Keratinocyte (primary cell): Measurements from ENCODE around the gene MAPK1IP1L. TPM values are rescaled to one million over a fixed set of nuclear protein-coding genes. Genes with fewer than 3 reads are reported as not detected.

Experiments used
- DNase-seq: peaks from one replicate; pipeline ENCODE4 v3.0.0-alpha.2; 2011; ENCODE audit warnings: low read depth, missing footprints, low spot score
- FAIRE-seq: peaks from 2 replicates; lab custom pipeline; 2011; peaks lifted over from hg19 to GRCh38; lab: Jason Lieb, UNC
- H2AFZ ChIP-seq: 2 replicates; pipeline ENCODE4 v1.6.0; 2012; ENCODE audit warnings: low read length, control low read depth, inconsistent platforms; ENCODE audit not compliant: control insufficient read depth
- H3K27ac ChIP-seq: 2 replicates; pipeline ENCODE4 v1.5.1; 2011; ENCODE audit warnings: low read length; ENCODE audit not compliant: control insufficient read depth, insufficient read depth
- H3K27me3 ChIP-seq: 3 replicates; pipeline ENCODE4 v1.6.0; 2011; ENCODE audit warnings: low read length; ENCODE audit not compliant: control insufficient read depth, insufficient read depth; ENCODE audit errors: extremely low read depth
- H3K36me3 ChIP-seq, 2 experiments: 2 replicates in 1 of 2; 3 replicates in 1 of 2; pipeline ENCODE4 v1.5.1; 2011; ENCODE audit warnings: low read length in 2 of 2, mild to moderate bottlenecking in 1 of 2; ENCODE audit not compliant: control insufficient read depth in 2 of 2, insufficient read depth in 2 of 2; ENCODE audit errors: extremely low read depth in 1 of 2
- H3K4me1 ChIP-seq: 3 replicates; pipeline ENCODE4 v1.5.1; 2011; ENCODE audit warnings: low read length; ENCODE audit not compliant: control insufficient read depth, insufficient read depth; ENCODE audit errors: extremely low read depth
- H3K4me2 ChIP-seq: 3 replicates; pipeline ENCODE4 v1.6.0; 2011; ENCODE audit warnings: low read depth, low read length; ENCODE audit not compliant: control insufficient read depth, insufficient read depth; ENCODE audit errors: extremely low read depth
- H3K4me3 ChIP-seq, 3 experiments: fragments of 200-600 bp in 1 of 3; sonication (generic) in 1 of 3; 2 replicates in 2 of 3; 3 replicates in 1 of 3; pipeline ENCODE4 v1.5.1; 2011 to 2016; ENCODE audit warnings: low read length in 3 of 3, mild to moderate bottlenecking in 3 of 3, control low read depth in 2 of 3, inconsistent platforms in 1 of 3, low read depth in 1 of 3, mixed read lengths in 1 of 3, mixed run types in 1 of 3, moderate library complexity in 1 of 3; ENCODE audit not compliant: control insufficient read depth in 2 of 3, insufficient read depth in 2 of 3; ENCODE audit errors: extremely low read depth in 1 of 3
- H3K79me2 ChIP-seq: 2 replicates; pipeline ENCODE4 v1.6.0; 2012; ENCODE audit warnings: low read length; ENCODE audit not compliant: control insufficient read depth, insufficient read depth
- H3K9ac ChIP-seq: 3 replicates; pipeline ENCODE4 v1.6.0; 2011; ENCODE audit warnings: low read length; ENCODE audit not compliant: control insufficient read depth, insufficient read depth; ENCODE audit errors: extremely low read depth
- H3K9me1 ChIP-seq: 3 replicates; pipeline ENCODE4 v1.6.0; 2011; ENCODE audit warnings: low read length; ENCODE audit not compliant: control insufficient read depth, insufficient read depth; ENCODE audit errors: extremely low read depth
- H3K9me3 ChIP-seq: 2 replicates; pipeline ENCODE4 v1.5.1; 2012; ENCODE audit warnings: low read depth, low read length; ENCODE audit not compliant: control insufficient read depth
- H4K20me1 ChIP-seq: 3 replicates; pipeline ENCODE4 v1.6.0; 2011; ENCODE audit warnings: low read length; ENCODE audit not compliant: control insufficient read depth, insufficient read depth; ENCODE audit errors: extremely low read depth
- EZH2 ChIP-seq: IDR thresholded peaks from one replicate; pipeline ENCODE4 v1.6.1; 2012; ENCODE audit warnings: inconsistent platforms, mild to moderate bottlenecking, low read length, moderate library complexity
- dilution Hi-C: fragments of 300-500 bp; cut with MboI; formaldehyde crosslinking; loops from one replicate; pipeline ENCODE4 v1.7.0; 2020; ENCODE audit warnings: low sequenced_read_pairs; ENCODE audit not compliant: extremely low pct_ligation_motif_present
- polyA plus RNA-seq, 5 experiments: library from polyadenylated mRNA; depleted of rRNA in 3 of 5; stranded (reverse) in 3 of 5; stranded (forward) in 1 of 5; unstranded in 1 of 5; fragments of >200 nt; gene quantifications; 1 replicate in 1 of 5; 2 replicates in 3 of 5; 3 replicates in 1 of 5; pipeline versions ENCODE4 v1.2.1 to v1.2.3, GENCODE V29; 2011 to 2012; ENCODE audit warnings: missing spikeins in 2 of 5, low read depth in 1 of 5, low replicate concordance in 1 of 5
- TF ChIP-seq, protein P1 (sequence below), 3 experiments: IDR thresholded peaks in 1 of 3; conservative IDR thresholded peaks in 1 of 3; optimal IDR thresholded peaks in 1 of 3; 2 replicates in 2 of 3; 3 replicates in 1 of 3; pipeline versions ENCODE3 to v1.5.1; 2011; ENCODE audit warnings: low read length in 3 of 3, mild to moderate bottlenecking in 3 of 3, moderate library complexity in 2 of 3, control low read depth in 1 of 3, inconsistent platforms in 1 of 3; ENCODE audit not compliant: insufficient read depth in 2 of 3; ENCODE audit errors: extremely low read depth in 1 of 3

MAPK1IP1L gene
- polyA plus RNA-seq, 1 donor (not counting 4 experiments of a cell fraction or from before 2014, with no cell fraction given) = 48.5 TPM

DNA sequence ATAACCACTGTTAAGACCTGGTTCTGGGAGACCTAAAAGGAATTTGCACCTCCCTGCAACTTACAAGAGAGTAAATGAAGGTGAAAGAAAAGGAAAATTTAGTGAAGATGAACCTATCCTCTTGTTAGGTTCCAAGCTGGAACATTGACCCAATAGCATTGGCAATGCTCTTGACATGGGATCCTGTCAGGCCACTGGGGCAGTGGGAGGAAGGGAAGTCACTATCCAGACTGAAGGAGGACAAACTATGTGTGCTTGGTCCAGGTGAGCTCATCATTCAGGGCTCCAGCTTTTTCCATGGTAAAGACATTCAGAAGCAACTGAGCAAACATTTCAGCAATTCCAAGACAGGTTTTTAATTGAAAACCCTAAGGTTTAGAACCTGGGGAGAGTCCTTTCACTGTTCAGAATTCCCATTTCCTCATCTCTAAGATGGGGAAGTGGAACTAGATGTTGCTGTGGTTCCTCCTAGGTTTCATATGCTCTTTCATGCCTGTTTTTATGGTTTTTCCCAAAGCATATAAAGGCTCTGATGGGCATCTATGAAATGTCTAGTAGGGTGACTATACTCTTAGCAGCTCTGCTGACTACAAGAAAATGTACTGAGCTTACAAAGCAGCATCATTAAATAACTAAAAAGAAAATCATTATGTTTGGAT lies 33.1 kb downstream of the MAPK1IP1L start:
- FAIRE-seq (no peak), DNase-seq (no peak)
- Histone ChIP-seq H3K4me3 (no peak overlapping the region), H3K9ac (no peak overlapping the region), H2AFZ (no peak overlapping the region), H4K20me1 (no peaks in the 10 kb centered on the region), H3K79me2 (no peaks in the 10 kb centered on the region), H3K27ac (no peak overlapping the region), H3K4me2 (no peak overlapping the region), H3K27me3 (no peaks in the 10 kb centered on the region), H3K36me3 (no peaks in the 10 kb centered on the region), H3K9me1 (no peaks in the 10 kb centered on the region), H3K9me3 (no peaks in the 10 kb centered on the region), H3K4me1 (peaks cover 7% of the 10 kb centered on the region)
- TF ChIP-seq, protein P1, sequence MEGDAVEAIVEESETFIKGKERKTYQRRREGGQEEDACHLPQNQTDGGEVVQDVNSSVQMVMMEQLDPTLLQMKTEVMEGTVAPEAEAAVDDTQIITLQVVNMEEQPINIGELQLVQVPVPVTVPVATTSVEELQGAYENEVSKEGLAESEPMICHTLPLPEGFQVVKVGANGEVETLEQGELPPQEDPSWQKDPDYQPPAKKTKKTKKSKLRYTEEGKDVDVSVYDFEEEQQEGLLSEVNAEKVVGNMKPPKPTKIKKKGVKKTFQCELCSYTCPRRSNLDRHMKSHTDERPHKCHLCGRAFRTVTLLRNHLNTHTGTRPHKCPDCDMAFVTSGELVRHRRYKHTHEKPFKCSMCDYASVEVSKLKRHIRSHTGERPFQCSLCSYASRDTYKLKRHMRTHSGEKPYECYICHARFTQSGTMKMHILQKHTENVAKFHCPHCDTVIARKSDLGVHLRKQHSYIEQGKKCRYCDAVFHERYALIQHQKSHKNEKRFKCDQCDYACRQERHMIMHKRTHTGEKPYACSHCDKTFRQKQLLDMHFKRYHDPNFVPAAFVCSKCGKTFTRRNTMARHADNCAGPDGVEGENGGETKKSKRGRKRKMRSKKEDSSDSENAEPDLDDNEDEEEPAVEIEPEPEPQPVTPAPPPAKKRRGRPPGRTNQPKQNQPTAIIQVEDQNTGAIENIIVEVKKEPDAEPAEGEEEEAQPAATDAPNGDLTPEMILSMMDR (optimal IDR thresholded peaks at IDR 0.05 in 1 of 3, IDR thresholded peaks at IDR 0.05 in 1 of 3, conservative IDR thresholded peaks at IDR 0.05 in 1 of 3; ENCODE audit: extremely low read depth in 1 of 3, insufficient read depth in 2 of 3, low read length in 3 of 3) = no peak
- no peak for TF ChIP-seq EZH2
- dilution Hi-C loops = no loop called here

DNA sequence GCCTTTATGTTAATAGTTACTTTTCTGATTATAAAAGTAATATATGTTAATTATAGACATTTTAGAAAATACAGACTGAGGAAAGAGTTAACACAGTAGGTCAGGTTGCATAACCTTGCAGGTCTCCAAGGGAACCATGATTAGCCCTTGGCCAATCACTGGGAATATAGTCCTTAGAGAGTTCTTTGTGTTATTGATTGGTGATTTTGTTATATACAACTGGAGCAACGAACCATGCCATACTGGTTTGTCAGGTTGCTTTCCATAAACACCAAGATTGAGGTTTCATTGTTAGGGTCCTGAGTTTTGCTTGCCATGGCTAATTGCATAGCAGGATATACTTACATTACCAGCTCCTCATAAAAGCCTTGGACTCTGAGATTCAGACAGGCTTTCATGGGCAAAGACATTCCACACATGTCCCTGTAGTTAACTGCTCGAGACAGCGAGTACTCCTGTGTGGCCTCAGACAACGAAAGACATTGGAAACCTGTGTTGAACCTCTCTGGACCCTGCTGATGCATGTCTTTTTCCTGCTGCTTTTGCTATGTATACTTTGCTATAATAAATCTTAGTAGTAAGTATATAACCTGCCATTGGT lies 33.7 kb downstream of the MAPK1IP1L start:
- H3K79me2 ChIP-seq = no peaks in the 10 kb centered on the region
- no peak overlapping the region for H3K9ac ChIP-seq
- H3K9me1 ChIP-seq = no peaks in the 10 kb centered on the region
- no peak for TF ChIP-seq EZH2
- TF ChIP-seq, protein P1 (optimal IDR thresholded peaks at IDR 0.05 in 1 of 3, IDR thresholded peaks at IDR 0.05 in 1 of 3, conservative IDR thresholded peaks at IDR 0.05 in 1 of 3; ENCODE audit: extremely low read depth in 1 of 3, insufficient read depth in 2 of 3, low read length in 3 of 3) = no peak
- no peaks in the 10 kb centered on the region for H3K9me3 ChIP-seq
- no peak for DNase-seq
- H4K20me1 ChIP-seq = no peaks in the 10 kb centered on the region
- H3K36me3 ChIP-seq = no peaks in the 10 kb centered on the region
- H3K4me2 ChIP-seq = no peak overlapping the region
- H2AFZ ChIP-seq = no peak overlapping the region
- peaks cover 8% of the 10 kb centered on the region for H3K4me1 ChIP-seq
- dilution Hi-C loops = no loop called here
- H3K27ac ChIP-seq = no peak overlapping the region
- H3K4me3 ChIP-seq = no peak overlapping the region
- H3K27me3 ChIP-seq = no peaks in the 10 kb centered on the region
- no peak for FAIRE-seq
